Measurements from ENCODE around the gene DYNLRB1.
A peak's percentile ranks its signal among the peaks of the same experiment; 100 is the strongest.

Gene DYNLRB1

GRCh38 chr20:34581341-34582184 is 65.3 kb downstream of the DYNLRB1 start:
- peak; percentile 63 for DNase-seq (ENCODE audit: low read depth, low spot score)
- no peak overlapping the region for H3K4me3 ChIP-seq (ENCODE audit: low read depth, low read length)
- no peak for TF ChIP-seq CTCF (IDR thresholded peaks at IDR 0.05; ENCODE audit: low read depth, low read length)
- in situ Hi-C loops (cut with HindIII; ENCODE audit: low sequenced_read_pairs): no loop called here

GRCh38 chr20:34582221-34582620 is 66.0 kb downstream of the DYNLRB1 start:
- no peak for TF ChIP-seq CTCF (IDR thresholded peaks at IDR 0.05; ENCODE audit: low read depth, low read length)
- DNase-seq (ENCODE audit: low read depth, low spot score): no peak
- in situ Hi-C loops (cut with HindIII; ENCODE audit: low sequenced_read_pairs): no loop called here
- no peak overlapping the region for H3K4me3 ChIP-seq (ENCODE audit: low read depth, low read length)

- in situ Hi-C loops (cut with HindIII; ENCODE audit: low sequenced_read_pairs): no loop called here
- DNase-seq (ENCODE audit: low read depth, low spot score): no peak
- no peak for TF ChIP-seq CTCF (IDR thresholded peaks at IDR 0.05; ENCODE audit: low read depth, low read length)
- H3K4me3 ChIP-seq (ENCODE audit: low read depth, low read length): no peak overlapping the region
Measured at GRCh38 chr20:34582911-34583310, 66.7 kb downstream of the DYNLRB1 start.

GRCh38 chr20:34583544-34583943 is 67.3 kb downstream of the DYNLRB1 start:
- no peak for DNase-seq (ENCODE audit: low read depth, low spot score)
- in situ Hi-C loops (cut with HindIII; ENCODE audit: low sequenced_read_pairs): no loop called here
- no peak for TF ChIP-seq CTCF (IDR thresholded peaks at IDR 0.05; ENCODE audit: low read depth, low read length)
- no peak overlapping the region for H3K4me3 ChIP-seq (ENCODE audit: low read depth, low read length)

GRCh38 chr20:34585019-34585418 is 68.8 kb downstream of the DYNLRB1 start:
- DNase-seq (ENCODE audit: low read depth, low spot score): no peak
- no peak for TF ChIP-seq CTCF (IDR thresholded peaks at IDR 0.05; ENCODE audit: low read depth, low read length)
- no peak overlapping the region for H3K4me3 ChIP-seq (ENCODE audit: low read depth, low read length)
- in situ Hi-C loops (cut with HindIII; ENCODE audit: low sequenced_read_pairs): no loop called here

GRCh38 chr20:34586488-34587163 is 70.4 kb downstream of the DYNLRB1 start:
- DNase-seq (ENCODE audit: low read depth, low spot score): no peak
- H3K4me3 ChIP-seq (ENCODE audit: low read depth, low read length): no peak overlapping the region
- in situ Hi-C loops (cut with HindIII; ENCODE audit: low sequenced_read_pairs): no loop called here
- no peak for TF ChIP-seq CTCF (IDR thresholded peaks at IDR 0.05; ENCODE audit: low read depth, low read length)
